ENCODE results near the gene C7orf57. TPM values are rescaled to one million over a fixed set of nuclear protein-coding genes. Genes with fewer than 3 reads are reported as not detected.
A peak's percentile ranks its signal among the peaks of the same experiment; 100 is the strongest.
"Not testable (repeated sequence)": the region's sequence is repeated elsewhere in the genome, so short reads cannot be mapped to it uniquely, and the experiment has no call there.

C7orf57 gene
- not detected for polyA plus RNA-seq (ENCODE audit: insufficient read length)

GRCh38 chr7:48035301-48035966, at the start of gene C7orf57:
C7orf57 (plus strand) TSS chr7:48035543; CDS start chr7:48036309, 766 bp downstream.
- peak; percentile 72 for DNase-seq

- no peak for DNase-seq
These were observed 46.6 kb upstream of the C7orf57 start for GRCh38 chr7:47988496-47989386.

- not testable (repeated sequence) for DNase-seq
These were observed 45.5 kb upstream of the C7orf57 start for GRCh38 chr7:47989607-47990400.

- DNase-seq = no peak
These were observed 44.8 kb upstream of the C7orf57 start for GRCh38 chr7:47990592-47990991.

GRCh38 chr7:47991270-47991669, 44.1 kb upstream of the C7orf57 start:
- no peak for DNase-seq

GRCh38 chr7:47991741-47992311, 43.5 kb upstream of the C7orf57 start:
- DNase-seq = peak; percentile 76

- no peak for DNase-seq
These were observed 42.9 kb upstream of the C7orf57 start for GRCh38 chr7:47992446-47992845.

- DNase-seq = no peak
These were observed 35.9 kb upstream of the C7orf57 start for GRCh38 chr7:47999413-47999812.

GRCh38 chr7:48000164-48000563, 35.2 kb upstream of the C7orf57 start:
- not testable (repeated sequence) for DNase-seq

- DNase-seq = no peak
These were observed 31.3 kb upstream of the C7orf57 start for GRCh38 chr7:48004032-48004431.

- no peak for DNase-seq
These were observed 30.7 kb upstream of the C7orf57 start for GRCh38 chr7:48004638-48005037.

GRCh38 chr7:48006866-48007265, 28.5 kb upstream of the C7orf57 start:
- DNase-seq = no peak

- no peak for DNase-seq
These were observed 26.1 kb upstream of the C7orf57 start for GRCh38 chr7:48009257-48009656.

GRCh38 chr7:48009954-48010353, 25.4 kb upstream of the C7orf57 start:
- no peak for DNase-seq

GRCh38 chr7:48011323-48011722, 24.0 kb upstream of the C7orf57 start:
- DNase-seq = no peak

GRCh38 chr7:48011951-48012350, 23.4 kb upstream of the C7orf57 start:
- no peak for DNase-seq

- DNase-seq = no peak
These were observed 18.7 kb upstream of the C7orf57 start for GRCh38 chr7:48016641-48017040.

GRCh38 chr7:48017674-48018073, 17.7 kb upstream of the C7orf57 start:
- no peak for DNase-seq

- DNase-seq = no peak
These were observed 9.7 kb upstream of the C7orf57 start for GRCh38 chr7:48025624-48026023.

- DNase-seq = no peak
These were observed 6.4 kb upstream of the C7orf57 start, which contains the start of gene SUN3 for GRCh38 chr7:48028938-48029337. SUN3 (minus strand) TSS chr7:48029107; CDS start chr7:48028938, 169 bp downstream.

GRCh38 chr7:48031111-48031510, 4.2 kb upstream of the C7orf57 start:
- no peak for DNase-seq

- DNase-seq = no peak
These were observed 1.4 kb upstream of the C7orf57 start for GRCh38 chr7:48033922-48034321.
